Endothelial cell (in vitro differentiated cells): ENCODE measurements around the gene TM7SF2. TPM values are rescaled to one million over a fixed set of nuclear protein-coding genes. Genes with fewer than 3 reads are reported as not detected.
A peak's percentile ranks its signal among the peaks of the same experiment; 100 is the strongest.

Experiments used
- DNase-seq: peaks from one replicate; pipeline ENCODE4 v3.0.0; 2021; ENCODE audit warnings: low spot score
- H3K27ac Mint-ChIP-seq: one replicate; pipeline ENCODE4 v1.8.0; 2021; ENCODE audit warnings: mixed read lengths, inconsistent platforms; ENCODE audit not compliant: unreplicated experiment
- H3K27me3 Mint-ChIP-seq: one replicate; pipeline ENCODE4 v1.8.0; 2021; ENCODE audit warnings: mild to moderate bottlenecking, moderate library complexity, mixed read lengths, inconsistent platforms; ENCODE audit not compliant: unreplicated experiment
- H3K36me3 Mint-ChIP-seq: one replicate; pipeline ENCODE4 v1.8.0; 2021; ENCODE audit warnings: mild to moderate bottlenecking, low read depth, mixed read lengths, inconsistent platforms; ENCODE audit not compliant: unreplicated experiment
- H3K4me1 Mint-ChIP-seq: one replicate; pipeline ENCODE4 v1.8.0; 2021; ENCODE audit warnings: mild to moderate bottlenecking, mixed read lengths, inconsistent platforms; ENCODE audit not compliant: unreplicated experiment
- H3K4me3 Mint-ChIP-seq: one replicate; pipeline ENCODE4 v1.8.0; 2021; ENCODE audit warnings: mild to moderate bottlenecking, mixed read lengths, inconsistent platforms; ENCODE audit not compliant: unreplicated experiment
- H3K9me3 Mint-ChIP-seq: one replicate; pipeline ENCODE4 v1.8.0; 2021; ENCODE audit warnings: mixed read lengths, inconsistent platforms; ENCODE audit not compliant: unreplicated experiment
- CTCF ChIP-seq: fragments of 200-600 bp; sonication (generic); IDR thresholded peaks from one replicate; pipeline ENCODE4 v1.5.0; 2021; ENCODE audit warnings: antibody characterized with exemption; ENCODE audit not compliant: unreplicated experiment
- total RNA-seq: library from RNA; stranded (reverse); fragmentation: NEBNext Ultra II Directional; extraction: Animal tissue kit (Norgen Biotek cat#: 25700); gene quantifications from one replicate; pipeline ENCODE4 v1.2.1, GENCODE V29; 2021; ENCODE audit not compliant: unreplicated experiment

The TM7SF2 gene
- total RNA-seq, 1 donor from 2014 or later = 35.6 TPM

- H3K36me3 Mint-ChIP-seq = peaks cover 23% of the 10 kb centered on the region
- H3K27me3 Mint-ChIP-seq = peaks cover 6% of the 10 kb centered on the region
- no peak for DNase-seq
- no peak for TF ChIP-seq CTCF
- H3K9me3 Mint-ChIP-seq = no peaks in the 10 kb centered on the region
- H3K27ac Mint-ChIP-seq = no peak overlapping the region
- H3K4me3 Mint-ChIP-seq = no peak overlapping the region
- H3K4me1 Mint-ChIP-seq = peaks cover 10% of the 10 kb centered on the region
Measured at GRCh38 chr11:65128182-65129145, 16.8 kb downstream of the TM7SF2 start.

GRCh38 chr11:65129649-65130441 lies 18.2 kb downstream of the TM7SF2 start:
- Mint-ChIP-seq H3K9me3 (no peaks in the 10 kb centered on the region), H3K4me3 (no peak overlapping the region), H3K36me3 (peaks cover 26% of the 10 kb centered on the region), H3K27ac (no peak overlapping the region), H3K27me3 (peaks cover 15% of the 10 kb centered on the region), H3K4me1 (peaks cover 20% of the 10 kb centered on the region)
- TF ChIP-seq CTCF = no peak
- no peak for DNase-seq

GRCh38 chr11:65130631-65131416 lies 19.2 kb downstream of the TM7SF2 start:
- H3K27me3 Mint-ChIP-seq = peaks cover 15% of the 10 kb centered on the region
- peaks cover 24% of the 10 kb centered on the region for H3K36me3 Mint-ChIP-seq
- H3K4me3 Mint-ChIP-seq = peak overlapping the region; percentile 65
- TF ChIP-seq CTCF = no peak
- H3K9me3 Mint-ChIP-seq = no peaks in the 10 kb centered on the region
- DNase-seq = no peak
- peaks cover 21% of the 10 kb centered on the region for H3K4me1 Mint-ChIP-seq
- H3K27ac Mint-ChIP-seq = peak overlapping the region; percentile 32

GRCh38 chr11:65131417-65131776 lies 19.7 kb downstream of the TM7SF2 start:
- peaks cover 21% of the 10 kb centered on the region for H3K27me3 Mint-ChIP-seq
- H3K27ac Mint-ChIP-seq = peak overlapping the region; percentile 32
- peaks cover 25% of the 10 kb centered on the region for H3K36me3 Mint-ChIP-seq
- H3K4me1 Mint-ChIP-seq = peaks cover 27% of the 10 kb centered on the region
- peak overlapping the region; percentile 65 for H3K4me3 Mint-ChIP-seq
- no peaks in the 10 kb centered on the region for H3K9me3 Mint-ChIP-seq
- no peak for TF ChIP-seq CTCF
- no peak for DNase-seq
